ENCODE measurements around the gene SDR42E2.
"Not testable (repeated sequence)": the region's sequence is repeated elsewhere in the genome, so short reads cannot be mapped to it uniquely, and the experiment has no call there.

SDR42E2 gene

GRCh38 chr16:22161999-22162655, at the start of gene SDR42E2:
TSS of gene SDR42E2 (plus strand) at chr16:22162506. CDS start at chr16:22165583, 3,077 bp downstream.
- no peak for DNase-seq

GRCh38 chr16:22116095-22116700, 46.1 kb upstream of the SDR42E2 start:
- no peak for DNase-seq

DNA sequence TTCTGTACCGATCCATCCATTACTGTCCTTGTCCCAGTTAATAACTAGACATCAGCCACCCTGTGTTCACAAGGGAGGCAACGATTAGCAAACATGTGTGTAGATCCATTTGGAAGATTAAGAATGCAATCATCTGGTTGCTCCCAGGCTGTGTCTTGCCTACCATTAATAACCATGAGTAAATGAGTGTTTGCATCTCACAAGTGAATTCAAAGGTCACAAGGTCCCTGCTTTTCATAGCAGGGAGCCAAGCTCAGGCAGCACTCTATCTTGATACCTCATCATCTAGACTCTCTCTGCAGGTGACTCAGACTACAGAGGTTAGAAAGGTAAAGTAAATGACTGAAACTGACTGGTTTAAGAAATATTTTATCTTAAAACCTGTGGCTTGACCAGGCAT, 44.7 kb upstream of the SDR42E2 start:
- no peak for DNase-seq

DNA sequence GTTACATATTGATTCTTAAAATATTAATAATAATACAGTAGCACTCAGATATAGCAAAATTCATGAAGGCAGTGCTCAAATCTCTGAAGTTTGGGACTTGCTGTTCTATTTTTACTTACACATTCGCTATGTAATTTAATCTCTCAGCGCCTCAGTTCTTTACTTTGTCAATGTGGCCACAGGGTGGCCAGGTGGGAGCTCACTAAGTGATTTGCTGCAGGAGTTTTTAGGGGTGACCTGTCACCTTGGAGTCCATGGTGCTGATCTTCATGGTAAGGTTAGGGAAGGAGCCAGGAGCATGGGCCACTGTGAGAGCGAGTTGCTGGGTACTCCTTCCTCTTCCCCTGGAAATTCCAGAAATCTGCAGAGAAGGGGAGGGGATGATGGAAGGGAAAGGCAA, 41.9 kb upstream of the SDR42E2 start:
- DNase-seq, result no peak

- DNase-seq, result no peak
These were observed 40.1 kb upstream of the SDR42E2 start for GRCh38 chr16:22122239-22122638.

- DNase-seq, result peak; percentile 38
These were observed 39.2 kb upstream of the SDR42E2 start for GRCh38 chr16:22123146-22123545.

DNA sequence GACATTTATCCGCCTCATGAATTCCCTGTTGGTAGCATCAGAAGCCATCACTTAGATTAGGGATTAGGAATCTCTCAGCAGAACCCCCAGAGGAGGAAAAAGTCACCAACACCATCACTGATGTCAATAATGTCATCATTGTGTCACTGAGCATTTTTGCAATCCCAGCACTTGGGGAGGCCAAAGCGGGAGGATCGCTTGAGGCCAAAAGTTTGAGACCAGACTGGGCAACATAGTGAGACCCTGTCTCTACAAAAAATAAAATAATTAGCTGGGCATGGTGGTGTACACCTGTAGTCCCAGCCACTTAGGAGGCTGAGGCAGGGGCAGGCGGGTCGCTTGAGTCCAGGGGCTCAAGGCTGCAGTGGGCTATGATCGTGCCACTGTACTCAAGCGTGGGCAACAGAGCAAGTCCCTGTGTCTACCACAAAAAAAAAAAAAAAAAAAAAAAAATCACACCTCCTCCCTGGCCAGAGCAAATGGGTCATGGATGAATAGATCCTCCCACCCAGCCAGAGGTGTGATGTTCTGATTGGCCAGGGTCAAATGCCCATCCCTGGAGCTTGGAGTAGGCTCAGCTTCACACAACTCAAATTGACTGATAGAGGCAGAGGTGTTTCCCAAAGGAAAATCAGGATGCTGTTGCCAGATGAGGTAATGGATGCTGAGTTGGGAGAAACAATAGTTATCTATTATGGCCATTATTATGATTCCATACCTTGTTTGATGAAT, 38.4 kb upstream of the SDR42E2 start:
- DNase-seq, result no peak

GRCh38 chr16:22124583-22125284, 37.6 kb upstream of the SDR42E2 start:
- no peak for DNase-seq

- no peak for DNase-seq
These were observed 36.2 kb upstream of the SDR42E2 start for GRCh38 chr16:22126037-22126558.

- DNase-seq, result not testable (repeated sequence)
These were observed 33.8 kb upstream of the SDR42E2 start for GRCh38 chr16:22128537-22128936.

- DNase-seq, result no peak
These were observed 31.8 kb upstream of the SDR42E2 start for GRCh38 chr16:22130528-22130927.

DNA sequence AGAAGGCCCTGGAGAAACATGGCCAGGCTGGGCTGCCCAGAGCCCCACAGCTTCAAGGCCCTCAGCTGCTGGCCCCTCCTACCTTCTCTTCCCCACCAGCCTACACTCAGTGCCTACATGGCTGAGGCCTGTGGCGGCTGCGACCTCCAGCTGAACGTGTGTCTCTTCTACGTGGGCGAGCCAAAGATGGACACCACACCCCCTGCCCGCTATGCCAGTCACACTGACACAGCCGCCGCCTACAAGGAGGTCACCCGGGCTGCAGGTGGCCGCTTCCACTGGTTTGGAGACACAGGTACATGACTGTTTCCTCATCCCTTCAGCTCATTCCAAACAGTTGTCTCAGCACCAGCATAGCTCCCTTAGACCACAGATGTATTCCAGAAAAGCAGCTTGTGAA, 29.5 kb upstream of the SDR42E2 start:
- DNase-seq, result no peak

- DNase-seq, result no peak
These were observed 23.8 kb upstream of the SDR42E2 start for GRCh38 chr16:22138482-22138881.

DNA sequence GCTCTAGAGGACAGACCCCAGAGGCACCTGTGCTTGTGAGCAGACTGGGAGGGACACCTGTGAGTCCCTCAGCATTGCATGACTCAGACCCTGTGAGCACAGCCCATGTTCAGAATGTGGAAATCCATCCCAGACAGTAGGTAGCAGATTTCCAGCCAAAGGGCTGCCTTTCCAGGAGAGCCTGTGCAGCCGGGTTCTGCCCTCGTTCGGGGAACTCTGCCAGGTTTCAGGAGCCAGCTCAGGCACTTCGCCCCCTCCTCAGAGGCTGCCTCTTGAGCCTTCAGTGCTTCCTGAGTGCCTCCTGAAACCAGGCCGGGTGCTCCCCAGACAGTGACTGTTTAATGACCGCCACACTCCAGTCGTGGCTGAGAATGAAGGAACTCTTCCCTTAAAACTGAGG, 23.3 kb upstream of the SDR42E2 start:
- DNase-seq, result no peak

GRCh38 chr16:22139732-22140131, 22.6 kb upstream of the SDR42E2 start:
- DNase-seq, result no peak

- peak; percentile 26 for DNase-seq
These were observed 20.5 kb upstream of the SDR42E2 start for GRCh38 chr16:22141767-22142166.

DNA sequence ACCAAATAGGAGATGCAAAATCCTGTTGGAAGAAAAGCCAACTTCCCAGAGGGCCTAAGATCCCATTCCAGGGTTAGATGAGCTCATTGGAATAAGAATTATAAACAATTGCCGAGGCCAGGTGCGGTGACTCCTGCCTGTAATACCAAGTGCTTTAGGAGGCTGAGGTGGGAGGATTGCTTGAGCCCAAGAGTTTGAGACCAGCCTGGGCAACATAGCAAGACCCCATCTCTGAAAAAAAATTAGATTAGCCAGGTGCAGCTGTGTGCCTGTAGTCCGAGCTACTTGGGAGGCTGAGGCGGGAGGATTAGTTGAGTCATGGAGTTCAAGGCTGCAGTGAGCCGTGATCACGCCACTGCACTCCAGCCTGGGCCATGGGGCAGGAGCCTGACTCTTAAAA, 17.8 kb upstream of the SDR42E2 start:
- DNase-seq, result no peak

DNA sequence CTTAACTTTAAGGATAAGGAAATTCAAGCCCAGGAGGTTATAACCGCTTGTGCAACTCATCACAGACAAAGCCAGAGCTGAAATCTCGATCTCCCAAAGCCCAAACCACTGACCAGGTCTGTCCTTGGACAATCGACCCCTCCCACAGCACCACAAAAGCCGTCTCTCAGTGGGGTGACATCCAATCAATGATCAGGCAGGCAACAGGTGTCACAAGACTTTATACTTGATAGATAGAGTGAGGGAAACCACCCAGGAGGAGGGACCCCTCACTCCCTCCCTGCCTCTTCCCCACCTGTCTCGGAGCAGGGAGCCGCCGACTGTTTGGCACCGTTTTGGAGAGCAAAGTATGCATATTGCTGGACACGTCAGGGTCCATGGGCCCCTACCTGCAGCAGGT, 14.5 kb upstream of the SDR42E2 start:
- no peak for DNase-seq

DNA sequence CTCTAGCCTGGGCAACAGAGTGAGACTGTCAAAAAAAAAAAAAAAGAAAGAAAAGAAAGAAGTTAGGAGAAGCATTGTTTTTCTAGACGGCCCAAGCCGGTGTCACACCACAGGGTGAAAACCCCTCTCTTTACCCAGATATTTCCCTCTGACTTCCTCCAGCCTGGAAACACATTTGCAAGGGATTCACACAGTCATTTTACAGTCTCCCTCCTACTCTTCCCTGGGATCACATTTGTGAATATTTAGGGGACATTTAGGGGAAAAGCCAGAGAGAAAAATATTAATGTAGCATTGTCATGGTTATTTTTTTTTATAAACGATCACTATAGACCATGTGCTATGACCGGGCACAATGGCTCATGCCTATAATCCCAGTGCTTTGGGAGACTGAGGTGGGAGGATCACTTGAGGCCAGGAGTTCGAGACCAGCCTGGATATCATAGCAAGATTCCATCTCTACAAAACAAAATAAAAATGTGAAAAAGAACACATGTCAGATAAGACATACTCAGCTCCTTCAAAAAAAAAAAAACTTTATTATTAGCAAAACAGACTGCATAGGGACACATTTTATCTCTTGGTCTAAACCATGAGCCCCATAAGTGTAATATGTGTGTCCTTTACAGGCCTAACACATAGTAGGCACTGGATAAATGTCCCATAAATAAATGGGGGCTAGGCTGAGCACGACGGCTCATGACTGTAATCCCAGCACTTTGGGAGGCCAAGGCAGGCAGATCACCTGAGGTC, 10.9 kb upstream of the SDR42E2 start:
- DNase-seq, result no peak

GRCh38 chr16:22152316-22152715, 10.0 kb upstream of the SDR42E2 start:
- no peak for DNase-seq

DNA sequence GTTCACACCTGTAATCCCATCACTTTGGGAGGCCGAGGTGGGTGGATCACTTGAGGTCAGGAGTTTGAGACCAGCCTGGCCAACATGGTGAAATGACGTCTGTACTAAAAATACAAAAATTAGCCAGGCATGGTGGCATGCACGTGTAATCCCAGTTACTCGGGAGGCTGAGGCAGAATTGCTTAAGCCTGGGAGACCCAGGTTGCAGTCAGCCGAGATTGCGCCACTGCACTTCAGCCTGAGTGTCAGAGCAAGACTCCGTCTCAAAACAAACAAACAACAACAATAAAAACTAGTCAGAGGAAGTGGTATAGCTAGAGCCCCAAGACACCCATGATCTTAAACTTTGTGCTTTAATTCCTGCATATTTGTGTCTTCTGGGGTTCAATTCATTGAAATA, 9.2 kb upstream of the SDR42E2 start:
- DNase-seq, result not testable (repeated sequence)

GRCh38 chr16:22161401-22161800, 905 bp upstream of the SDR42E2 start:
- DNase-seq, result no peak

DNA sequence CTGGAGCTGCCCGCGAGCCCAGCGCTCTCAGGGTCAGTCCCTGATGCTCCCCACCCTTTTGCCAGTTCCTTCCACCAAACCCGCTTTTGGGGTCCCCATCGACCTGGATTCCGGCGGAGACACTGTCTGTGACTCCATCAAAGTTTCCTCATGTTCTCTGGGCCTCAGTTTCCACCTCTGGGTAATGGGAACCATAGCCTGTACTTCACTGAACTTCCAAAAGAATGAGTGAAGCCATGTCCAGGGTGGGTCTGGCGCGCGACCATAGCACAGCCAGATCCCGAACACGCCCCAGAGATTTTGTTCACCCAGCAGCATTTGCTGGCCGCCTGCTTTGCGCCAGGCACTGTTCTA, 327 bp downstream of the SDR42E2 start:
- no peak for DNase-seq
